Measurements from ENCODE around the gene TTC34. TPM values are rescaled to one million over a fixed set of nuclear protein-coding genes. Genes with fewer than 3 reads are reported as not detected.

The TTC34 gene
- total and polyA plus RNA-seq, 2 experiments from 2014 or later, result 0.05 to 0.22 TPM

DNA sequence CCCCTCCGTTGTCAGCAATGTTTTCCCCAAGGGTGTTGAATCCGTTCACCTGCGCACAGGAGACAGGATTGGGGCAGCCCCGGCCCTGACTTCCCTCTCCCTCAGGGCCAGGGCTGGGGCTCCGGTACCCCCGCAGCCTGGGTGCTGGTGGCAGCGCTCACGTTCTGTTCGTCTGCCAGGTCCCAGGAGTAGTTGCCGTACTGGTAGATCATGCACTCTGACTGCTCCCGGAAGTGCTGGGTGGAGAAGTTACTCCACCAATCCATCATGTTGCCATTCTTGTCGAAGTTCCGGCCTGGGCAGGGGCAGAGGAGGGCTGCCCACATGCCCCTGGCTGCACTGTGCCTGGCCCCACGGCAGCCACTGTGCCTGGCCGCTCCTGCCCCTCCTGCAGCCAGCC, 208.8 kb downstream of the TTC34 start:
- H3K4me2 ChIP-seq (ENCODE audit: unreplicated experiment), result no peak overlapping the region
- H3K4me3 ChIP-seq, result no peak overlapping the region
- in situ Hi-C loops (cut with MboI), result no loop called here
- WGBS, 2 experiments (ENCODE audit: low coverage in 1 of 2, low lambda C conversion rate in 2 of 2, missing lambda C conversion rate in 2 of 2), result 51 to 57% methylated on average over 14 to 15 of the region's 15 CpGs
- no peak for TF ChIP-seq EZH2phosphoT487 (IDR thresholded peaks at IDR 0.05; ENCODE audit: insufficient read depth, low read depth)
- TF ChIP-seq EZH2 (IDR thresholded peaks at IDR 0.05; ENCODE audit: insufficient read depth, poor library complexity, severe bottlenecking), result no peak
- no peaks in the 10 kb centered on the region for H3K9me3 ChIP-seq (ENCODE audit: low read depth)
- no peaks in the 10 kb centered on the region for H3K27me3 ChIP-seq (replicated peaks; ENCODE audit: insufficient read depth)
- no peak overlapping the region for H3K27ac ChIP-seq
- H3K9me2 ChIP-seq (ENCODE audit: insufficient read depth), result no peaks in the 10 kb centered on the region
- no peaks in the 10 kb centered on the region for H4K20me1 ChIP-seq (ENCODE audit: insufficient read depth)
- H3K36me3 ChIP-seq (ENCODE audit: low read depth), result no peaks in the 10 kb centered on the region
- no peak for DNase-seq
- no peak overlapping the region for H3K9ac ChIP-seq
- no peaks in the 10 kb centered on the region for H3K79me2 ChIP-seq (ENCODE audit: insufficient read depth)
- H3F3A ChIP-seq (ENCODE audit: insufficient read depth), result no peaks in the 10 kb centered on the region
- no peak overlapping the region for H2AFZ ChIP-seq
- H3K4me1 ChIP-seq (ENCODE audit: insufficient read depth), result no peaks in the 10 kb centered on the region

DNA sequence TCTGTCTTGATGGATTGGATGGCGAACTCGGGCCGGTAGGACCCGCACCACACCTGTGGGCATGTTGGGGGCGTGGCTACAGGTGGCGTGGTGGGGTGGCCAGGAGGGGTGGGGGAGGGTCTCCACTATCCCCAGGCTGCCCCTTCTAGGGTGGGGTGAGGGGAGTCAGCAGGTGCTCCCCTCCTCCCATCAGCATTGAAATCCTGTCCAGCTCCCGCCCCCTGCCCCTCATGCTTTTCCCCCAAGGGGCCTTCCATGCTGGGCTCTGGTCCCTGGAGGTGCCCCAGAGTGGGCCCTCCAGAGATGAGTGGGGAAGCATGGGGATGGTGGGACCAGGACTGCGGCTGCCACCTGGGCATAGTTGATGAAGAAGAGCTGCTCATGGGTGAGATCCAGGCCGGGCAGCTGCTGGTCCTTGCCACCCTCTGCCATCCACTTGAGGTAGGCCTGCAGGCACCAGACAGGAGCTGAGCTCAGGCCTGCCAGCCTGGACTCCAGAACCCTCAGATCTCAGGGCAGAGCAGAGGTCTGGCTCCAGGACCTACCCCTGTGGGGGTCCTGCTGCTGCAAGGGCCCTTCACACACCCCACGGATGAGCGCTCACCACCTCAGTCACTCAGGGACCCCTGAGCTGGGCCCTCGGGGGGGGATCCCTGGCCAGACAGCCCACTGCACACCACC, 209.8 kb downstream of the TTC34 start:
- no peak for DNase-seq
- Histone ChIP-seq H3K4me3 (no peak overlapping the region), H2AFZ (no peak overlapping the region), H3K9ac (no peak overlapping the region), H3K27ac (no peak overlapping the region), H3K79me2 (ENCODE audit: insufficient read depth) (no peaks in the 10 kb centered on the region), H3K4me2 (ENCODE audit: unreplicated experiment) (no peak overlapping the region), H4K20me1 (ENCODE audit: insufficient read depth) (no peaks in the 10 kb centered on the region), H3K36me3 (ENCODE audit: low read depth) (no peaks in the 10 kb centered on the region), H3K9me2 (ENCODE audit: insufficient read depth) (no peaks in the 10 kb centered on the region), H3K27me3 (replicated peaks; ENCODE audit: insufficient read depth) (no peaks in the 10 kb centered on the region), H3F3A (ENCODE audit: insufficient read depth) (no peaks in the 10 kb centered on the region), H3K9me3 (ENCODE audit: low read depth) (no peaks in the 10 kb centered on the region), H3K4me1 (ENCODE audit: insufficient read depth) (no peaks in the 10 kb centered on the region)
- in situ Hi-C loops (cut with MboI), result no loop called here
- 79 to 80% methylated on average over 2 to 12 of the region's 12 CpGs for WGBS, 2 experiments (ENCODE audit: low coverage in 1 of 2, low lambda C conversion rate in 2 of 2, missing lambda C conversion rate in 2 of 2)
- TF ChIP-seq EZH2phosphoT487 (IDR thresholded peaks at IDR 0.05; ENCODE audit: insufficient read depth, low read depth) (no peak), EZH2 (IDR thresholded peaks at IDR 0.05; ENCODE audit: insufficient read depth, poor library complexity, severe bottlenecking) (no peak)

DNA sequence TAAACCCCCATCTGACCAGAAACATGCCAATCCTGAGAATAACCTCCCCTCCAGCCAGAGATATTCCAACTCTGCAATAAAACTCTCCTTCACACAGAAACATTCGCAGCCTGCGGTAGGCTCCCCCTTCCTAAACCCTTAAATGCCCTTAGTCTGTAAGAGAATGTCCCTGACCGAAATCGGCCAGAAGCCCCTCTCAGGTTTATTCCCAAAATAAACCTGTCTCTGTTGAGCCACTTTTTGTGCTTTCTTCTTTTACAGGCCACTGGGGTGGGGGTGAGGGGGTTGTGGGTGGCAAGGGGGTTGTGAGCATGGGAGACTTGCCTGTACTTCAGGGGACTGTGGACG, 210.3 kb downstream of the TTC34 start:
- Histone ChIP-seq H3F3A (ENCODE audit: insufficient read depth) (no peaks in the 10 kb centered on the region), H3K79me2 (ENCODE audit: insufficient read depth) (no peaks in the 10 kb centered on the region), H3K9me2 (ENCODE audit: insufficient read depth) (no peaks in the 10 kb centered on the region), H3K9ac (no peak overlapping the region), H4K20me1 (ENCODE audit: insufficient read depth) (no peaks in the 10 kb centered on the region), H3K36me3 (ENCODE audit: low read depth) (no peaks in the 10 kb centered on the region), H3K4me3 (no peak overlapping the region), H3K4me2 (ENCODE audit: unreplicated experiment) (no peak overlapping the region), H3K27ac (no peak overlapping the region), H2AFZ (no peak overlapping the region), H3K27me3 (replicated peaks; ENCODE audit: insufficient read depth) (no peaks in the 10 kb centered on the region), H3K9me3 (ENCODE audit: low read depth) (no peaks in the 10 kb centered on the region), H3K4me1 (ENCODE audit: insufficient read depth) (no peaks in the 10 kb centered on the region)
- in situ Hi-C loops (cut with MboI), result no loop called here
- 84 to 92% methylated on average over 4 to 5 of the region's 5 CpGs for WGBS, 2 experiments (ENCODE audit: low coverage in 1 of 2, low lambda C conversion rate in 2 of 2, missing lambda C conversion rate in 2 of 2)
- TF ChIP-seq EZH2 (IDR thresholded peaks at IDR 0.05; ENCODE audit: insufficient read depth, poor library complexity, severe bottlenecking) (no peak), EZH2phosphoT487 (IDR thresholded peaks at IDR 0.05; ENCODE audit: insufficient read depth, low read depth) (no peak)
- DNase-seq, result no peak

DNA sequence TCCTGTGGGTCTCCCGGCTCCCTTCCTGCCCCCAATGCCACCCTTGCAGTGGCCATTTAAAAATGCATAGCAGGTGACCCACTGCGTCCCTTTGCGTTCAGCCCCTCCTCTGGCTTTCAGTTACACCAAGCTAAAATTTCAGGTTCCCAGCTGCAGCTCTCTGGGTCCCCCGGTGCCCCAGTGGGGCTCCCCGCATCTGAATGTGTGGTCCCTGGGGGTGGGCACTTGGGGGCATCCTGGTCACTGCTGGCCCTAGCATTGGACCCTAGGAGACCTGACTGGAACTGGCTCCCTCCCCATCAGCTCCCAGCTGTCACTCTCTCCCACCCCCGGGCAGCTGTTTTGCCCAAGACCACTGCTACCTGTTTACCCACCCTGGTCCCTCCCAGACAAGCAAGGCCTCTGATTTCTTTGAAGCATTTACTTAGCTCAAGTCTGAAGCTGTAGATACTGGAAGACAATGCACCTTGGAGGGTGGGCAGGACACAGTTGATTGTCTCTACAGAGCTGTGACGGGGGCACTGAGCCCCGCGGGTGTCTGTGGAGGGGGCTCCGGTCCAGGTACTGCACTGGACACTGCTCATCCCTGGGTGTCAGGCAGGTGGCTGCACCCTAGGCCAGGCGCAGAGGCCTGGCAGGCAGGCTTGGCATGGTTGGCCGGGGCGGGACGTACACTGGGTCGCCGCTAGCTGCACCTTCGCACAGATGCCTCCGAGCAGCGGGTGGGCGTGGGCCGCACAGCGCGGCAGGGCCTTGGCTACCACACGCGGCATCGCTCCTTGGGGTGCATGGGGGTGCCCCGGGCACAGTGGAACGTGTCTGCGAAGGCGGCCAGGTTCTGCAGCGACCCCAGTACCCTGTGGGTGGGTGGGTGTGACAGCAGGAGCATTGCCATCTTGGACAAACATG, 211.0 kb downstream of the TTC34 start:
- Histone ChIP-seq H2AFZ (no peak overlapping the region), H3K4me3 (no peak overlapping the region), H3K4me2 (ENCODE audit: unreplicated experiment) (no peak overlapping the region), H3K9me3 (ENCODE audit: low read depth) (no peaks in the 10 kb centered on the region), H3K27ac (no peak overlapping the region), H3K36me3 (ENCODE audit: low read depth) (no peaks in the 10 kb centered on the region), H3K27me3 (replicated peaks; ENCODE audit: insufficient read depth) (no peaks in the 10 kb centered on the region), H3F3A (ENCODE audit: insufficient read depth) (no peaks in the 10 kb centered on the region), H3K9ac (no peak overlapping the region), H3K79me2 (ENCODE audit: insufficient read depth) (no peaks in the 10 kb centered on the region), H4K20me1 (ENCODE audit: insufficient read depth) (no peaks in the 10 kb centered on the region), H3K4me1 (ENCODE audit: insufficient read depth) (no peaks in the 10 kb centered on the region), H3K9me2 (ENCODE audit: insufficient read depth) (no peaks in the 10 kb centered on the region)
- DNase-seq, result no peak
- in situ Hi-C loops (cut with MboI), result no loop called here
- TF ChIP-seq EZH2phosphoT487 (IDR thresholded peaks at IDR 0.05; ENCODE audit: insufficient read depth, low read depth) (no peak), EZH2 (IDR thresholded peaks at IDR 0.05; ENCODE audit: insufficient read depth, poor library complexity, severe bottlenecking) (no peak)
- WGBS, 2 experiments (ENCODE audit: low coverage in 1 of 2, low lambda C conversion rate in 2 of 2, missing lambda C conversion rate in 2 of 2), result 92 to 93% methylated on average over 29 to 31 of the region's 31 CpGs

Measured in GM23248 (cell line).